HepG2 (cell line): ENCODE results near the gene PLCXD1. TPM values are rescaled to one million over a fixed set of nuclear protein-coding genes. Genes with fewer than 3 reads are reported as not detected.
A peak's percentile ranks its signal among the peaks of the same experiment; 100 is the strongest.

Experiments
- ATAC-seq: fragments of 200-7000 bp; cut with Tn5 transposase; 3 replicates; pipeline ENCODE4 v1.9.1; 2020; ENCODE audit warnings: mild to moderate bottlenecking, moderate library complexity
- BruUV-seq: library from RNA; stranded (reverse); fragments of 400-500 nt; replicated peaks from 2 replicates; lab custom pipeline; 2021; lab: Mats Ljungman, UMichigan
- CTCF ChIA-PET: fragments of 300-600 bp; formaldehyde crosslinking; extraction: SDS; loops from one replicate; lab custom pipeline; 2021; ENCODE audit warnings: low total read pairs, inconsistent platforms, low intra/inter-chr PET ratio; lab: Yijun Ruan, JAX
- POLR2A ChIA-PET: fragments of 350-600 bp; sonication (Branson Sonifier 250); formaldehyde crosslinking; loops from one replicate; lab custom pipeline; 2020; ENCODE audit warnings: antibody characterized with exemption, inconsistent platforms; lab: Yijun Ruan, JAX
- DNase-seq: peaks from one replicate; pipeline ENCODE4 v3.0.0-alpha.2; 2015; ENCODE audit warnings: low spot score
- FAIRE-seq: peaks from 3 replicates; lab custom pipeline; 2011; peaks lifted over from hg19 to GRCh38; lab: Jason Lieb, UNC
- H2AFZ ChIP-seq: one replicate; pipeline ENCODE4 v1.6.1; 2011; ENCODE audit warnings: low read length, inconsistent platforms
- H3K27ac ChIP-seq: fragments of 300-600 bp; 3 replicates; pipeline ENCODE4 v1.8.0; 2011; ENCODE audit warnings: mixed run types, mild to moderate bottlenecking, mixed read lengths, low read length, inconsistent platforms; ENCODE audit not compliant: insufficient read depth; ENCODE audit errors: extremely low read length
- H3K27me3 ChIP-seq, 2 experiments: fragments of 200-600 bp in 1 of 2; 2 replicates in 1 of 2; 3 replicates in 1 of 2; pipeline versions ENCODE4 v1.6.0 to v1.8.0; 2011; ENCODE audit warnings: low read length in 2 of 2, mild to moderate bottlenecking in 2 of 2, moderate library complexity in 2 of 2, inconsistent platforms in 1 of 2; ENCODE audit not compliant: insufficient read depth in 2 of 2, control insufficient read depth in 1 of 2
- H3K36me3 ChIP-seq, 2 experiments: fragments of 200-600 bp in 1 of 2; replicated peaks in 1 of 2; 2 replicates in 1 of 2; 3 replicates in 1 of 2; pipeline versions ENCODE4 v1.5.1 to v1.8.0; 2011; ENCODE audit warnings: low read length in 2 of 2, inconsistent platforms in 1 of 2; ENCODE audit not compliant: insufficient read depth in 2 of 2, control insufficient read depth in 1 of 2
- H3K4me1 ChIP-seq: 2 replicates; pipeline ENCODE4 v1.5.1; 2012; ENCODE audit warnings: low read length, inconsistent platforms; ENCODE audit not compliant: insufficient read depth
- H3K4me2 ChIP-seq: 2 replicates; pipeline ENCODE4 v1.6.0; 2011; ENCODE audit warnings: low read depth, low read length, inconsistent platforms
- H3K4me3 ChIP-seq, 3 experiments: fragments of 200-600 bp in 1 of 3; sonication (generic), shearing (Covaris generic) in 1 of 3; replicated peaks in 1 of 3; 2 replicates each; pipeline ENCODE4 v1.5.1; 2011 to 2016; ENCODE audit warnings: low read length in 3 of 3, inconsistent platforms in 2 of 3, low read depth in 2 of 3, mild to moderate bottlenecking in 2 of 3, control low read depth in 1 of 3, mixed read lengths in 1 of 3; ENCODE audit not compliant: insufficient read depth in 1 of 3
- H3K79me2 ChIP-seq: one replicate; pipeline ENCODE4 v1.6.1; 2011; ENCODE audit warnings: low read length, inconsistent platforms; ENCODE audit not compliant: insufficient read depth
- H3K9ac ChIP-seq: 2 replicates; pipeline ENCODE4 v1.6.0; 2011; ENCODE audit warnings: mild to moderate bottlenecking, low read depth, low read length, inconsistent platforms; ENCODE audit not compliant: insufficient read depth
- H3K9me3 ChIP-seq: 2 replicates; pipeline ENCODE4 v1.5.1; 2012; ENCODE audit warnings: mild to moderate bottlenecking, low read length
- H4K20me1 ChIP-seq: 2 replicates; pipeline ENCODE4 v1.6.0; 2011; ENCODE audit warnings: inconsistent platforms, mild to moderate bottlenecking, low read length, moderate library complexity; ENCODE audit not compliant: insufficient read depth
- AGO2 ChIP-seq: fragments of 200-400 bp; formaldehyde crosslinking; optimal IDR thresholded peaks from 2 replicates; pipeline ENCODE3; 2017; ENCODE audit warnings: mild to moderate bottlenecking, low read depth, low read length, moderate library complexity
- MATR3 ChIP-seq: sonication (generic); formaldehyde crosslinking; IDR thresholded peaks from 2 replicates; pipeline ENCODE4 v1.4.0; 2020; ENCODE audit warnings: missing genetic modification reagents
- SIX4 ChIP-seq: sonication (generic); formaldehyde crosslinking; IDR thresholded peaks from 2 replicates; pipeline ENCODE4 v1.4.0; 2020; ENCODE audit warnings: missing genetic modification reagents
- ZBTB33 ChIP-seq: sonication (generic); formaldehyde crosslinking; IDR thresholded peaks from 2 replicates; pipeline ENCODE4 v1.4.0; 2020; ENCODE audit warnings: missing genetic modification reagents
- ZNF574 ChIP-seq: sonication (generic); formaldehyde crosslinking; IDR thresholded peaks from 2 replicates; pipeline ENCODE4 v1.4.0; 2020; ENCODE audit warnings: missing genetic modification reagents
- ZNF740 ChIP-seq: sonication (generic); formaldehyde crosslinking; IDR thresholded peaks from 2 replicates; pipeline ENCODE4 v1.4.0; 2020; ENCODE audit warnings: missing genetic modification reagents
- WGBS: methylation state at CpG from one replicate; pipeline ENCODE4 v1.1.6; 2017; ENCODE audit warnings: low lambda C conversion rate; 5-methylcytosine and 5-hydroxymethylcytosine counted together
- in situ Hi-C: cut with HindIII; loops from 2 replicates; pipeline ENCODE4 v1.10.0; 2017; ENCODE audit warnings: low pct_unique_long_range_greater_than_20kb; ENCODE audit not compliant: extremely low pct_ligation_motif_present
- intact Hi-C: fragments of 100-400 bp; cut with micrococcal nuclease; formaldehyde crosslinking; loops from one replicate; pipeline ENCODE4 v1.10.0; 2022; ENCODE audit not compliant: unreplicated experiment
- polyA plus RNA-seq, 8 experiments: library from polyadenylated mRNA; depleted of rRNA in 3 of 8; stranded (reverse) in 7 of 8; unstranded in 1 of 8; fragments of >200 nt; fragmentation: Illumina TruSeq in 4 of 8; extraction: Trizol in 4 of 8; gene quantifications; 2 replicates each; pipeline versions ENCODE4 v1.2.1 to v1.2.3, GENCODE V29; 2011 to 2016; ENCODE audit warnings: low read depth in 4 of 8, missing spikeins in 1 of 8, mixed read lengths in 1 of 8; ENCODE audit not compliant: insufficient read depth in 1 of 8
- total RNA-seq, 5 experiments: library from RNA; depleted of rRNA; stranded (reverse); fragments of >200 nt; fragmentation: Illumina TruSeq; extraction: Trizol; gene quantifications; 2 replicates each; pipeline ENCODE4 v1.2.3, GENCODE V29; 2016; ENCODE audit warnings: low read depth in 1 of 5

Gene PLCXD1
- total and polyA plus RNA-seq, 2 of the 13 experiments (the other 11 are each of a cell fraction or from before 2014, with no cell fraction given), result 87.7 to 153 TPM

- Histone ChIP-seq H3K27me3 (no peaks in the 10 kb centered on the region), H4K20me1 (no peaks in the 10 kb centered on the region), H3K4me1 (no peaks in the 10 kb centered on the region), H3K79me2 (no peaks in the 10 kb centered on the region), H3K4me3 (no peak overlapping the region), H3K4me2 (no peak overlapping the region), H2AFZ (no peak overlapping the region), H3K9me3 (no peaks in the 10 kb centered on the region), H3K36me3 (no peaks in the 10 kb centered on the region; a peak in 1 of 5 replicates), H3K27ac (no peak overlapping the region), H3K9ac (no peak overlapping the region)
- 94% methylated on average over 48 of the region's 53 CpGs for WGBS
- FAIRE-seq, result no peak
- BruUV-seq, result no TSS peak
- no peak for DNase-seq
- intact Hi-C loops, result no loop called here
- in situ Hi-C loops, result no loop called here
- ATAC-seq, result peak; percentile 11; the same call in 2 of the 3 replicates
- TF ChIP-seq AGO2, result peak; percentile 57
- no peak for TF ChIP-seq ZNF574 (CRISPR knock-in tag)
- POLR2A ChIA-PET, result no interaction called here
- CTCF ChIA-PET, result no interaction called here
Measured at GRCh38 chrX:338281-338835, 57.2 kb downstream of the PLCXD1 start.

- Histone ChIP-seq H4K20me1 (no peaks in the 10 kb centered on the region), H3K79me2 (no peaks in the 10 kb centered on the region), H3K27me3 (no peaks in the 10 kb centered on the region), H3K36me3 (no peaks in the 10 kb centered on the region; a peak in 1 of 5 replicates), H2AFZ (no peak overlapping the region), H3K9me3 (no peaks in the 10 kb centered on the region), H3K4me1 (no peaks in the 10 kb centered on the region), H3K27ac (no peak overlapping the region), H3K9ac (no peak overlapping the region), H3K4me3 (no peak overlapping the region), H3K4me2 (no peak overlapping the region)
- FAIRE-seq, result no peak
- ChIA-PET CTCF (no interaction called here), POLR2A (no interaction called here)
- 96% methylated on average over 42 of the region's 44 CpGs for WGBS
- no TSS peak for BruUV-seq
- intact Hi-C loops, result no loop called here
- DNase-seq, result no peak
- in situ Hi-C loops, result no loop called here
- peak; percentile 43; the same call in 2 of the 3 replicates for ATAC-seq
- TF ChIP-seq AGO2 (peak; percentile 43), ZNF740 (CRISPR knock-in tag) (0 out of 2 replicates have a peak, but pooled peaks have one; percentile 52), MATR3 (CRISPR knock-in tag) (no peak), ZBTB33 (CRISPR knock-in tag) (peak; percentile 96), SIX4 (CRISPR knock-in tag) (no peak)
Measured at GRCh38 chrX:338836-339400, 57.7 kb downstream of the PLCXD1 start.
